Activated CD4-positive, alpha-beta T cell treated with anti-CD3 and anti-CD28 coated beads for 48 hours (primary cell): ENCODE data around the gene DLL3.

ENCODE experiments used
- DNase-seq: peaks from one replicate; pipeline ENCODE4 v3.0.0-alpha.2; 2020

Gene DLL3

GRCh38 chr19:39483141-39483540 lies 15.6 kb upstream of the DLL3 start:
- DNase-seq = no peak

- no peak for DNase-seq
These were observed 9.0 kb upstream of the DLL3 start for GRCh38 chr19:39489756-39490155.

GRCh38 chr19:39492225-39492624 lies 6.5 kb upstream of the DLL3 start:
- no peak for DNase-seq

GRCh38 chr19:39492788-39493187 lies 6.0 kb upstream of the DLL3 start:
- DNase-seq = no peak

- DNase-seq = no peak
These were observed 4.1 kb upstream of the DLL3 start for GRCh38 chr19:39494661-39495060.

- no peak for DNase-seq
These were observed 2.7 kb upstream of the DLL3 start for GRCh38 chr19:39496063-39496462.

- DNase-seq = no peak
These were observed 1.1 kb upstream of the DLL3 start for GRCh38 chr19:39497701-39497995.

GRCh38 chr19:39497996-39498797 lies 550 bp upstream of the DLL3 start:
- DNase-seq = peak; percentile 30

GRCh38 chr19:39499932-39500331 lies 1.2 kb downstream of the DLL3 start:
- DNase-seq = no peak

- no peak for DNase-seq
These were observed 1.8 kb downstream of the DLL3 start for GRCh38 chr19:39500543-39500942.

- no peak for DNase-seq
These were observed 2.6 kb downstream of the DLL3 start for GRCh38 chr19:39501340-39501739.

GRCh38 chr19:39502640-39503417 lies 4.1 kb downstream of the DLL3 start:
- DNase-seq = peak; percentile 86

GRCh38 chr19:39506598-39506943 lies 7.8 kb downstream of the DLL3 start:
- no peak for DNase-seq

GRCh38 chr19:39506944-39507714 lies 8.4 kb downstream of the DLL3 start:
- DNase-seq = peak; percentile 76

- no peak for DNase-seq
These were observed 9.1 kb downstream of the DLL3 start for GRCh38 chr19:39507715-39508364.

GRCh38 chr19:39508629-39509028 lies 9.9 kb downstream of the DLL3 start:
- DNase-seq = no peak

- DNase-seq = no peak
These were observed 10.5 kb downstream of the DLL3 start for GRCh38 chr19:39509233-39509632.

GRCh38 chr19:39512988-39513387 lies 14.2 kb downstream of the DLL3 start:
- no peak for DNase-seq

GRCh38 chr19:39514840-39515550 lies 16.2 kb downstream of the DLL3 start, which contains the start of gene SELENOV:
Gene SELENOV (plus strand): TSS chr19:39515139. CDS start chr19:39515213, 74 bp downstream.
- no peak for DNase-seq

- DNase-seq = no peak
These were observed 16.9 kb downstream of the DLL3 start for GRCh38 chr19:39515551-39516191.

- no peak for DNase-seq
These were observed 17.5 kb downstream of the DLL3 start for GRCh38 chr19:39516270-39516669.

- no peak for DNase-seq
These were observed 18.7 kb downstream of the DLL3 start for GRCh38 chr19:39517432-39517831.
